SK-N-SH treated with all-trans-retinoic acid at 6 μM for 48 hours (cell line): ENCODE data around the gene ERN1.
A peak's percentile ranks its signal among the peaks of the same experiment; 100 is the strongest.

ENCODE experiments used
- ARNTL ChIP-seq: fragments of 450-650 bp; formaldehyde crosslinking; IDR thresholded peaks from 2 replicates; pipeline ENCODE4 v1.5.0; 2020; ENCODE audit warnings: low read depth, mild to moderate bottlenecking, moderate library complexity, borderline replicate concordance
- BACH2 ChIP-seq: fragments of 250-450 bp; sonication (Bioruptor Pico); IDR thresholded peaks from 2 replicates; pipeline ENCODE4 v1.9.0; 2021; ENCODE audit warnings: mild to moderate bottlenecking, borderline replicate concordance
- CSDC2 ChIP-seq: fragments of 250-450 bp; sonication (Bioruptor Pico); IDR thresholded peaks from 2 replicates; pipeline ENCODE4 v1.5.0; 2020; ENCODE audit warnings: mild to moderate bottlenecking, moderate library complexity
- CSRNP3 ChIP-seq: fragments of 250-450 bp; sonication (Bioruptor Pico); IDR thresholded peaks from 2 replicates; pipeline ENCODE4 v1.5.1; 2021; ENCODE audit warnings: mild to moderate bottlenecking, moderate library complexity
- ISL1 ChIP-seq: fragments of 250-450 bp; sonication (Bioruptor Pico); IDR thresholded peaks from 2 replicates; pipeline ENCODE4 v2.1.2; 2022; ENCODE audit warnings: mild to moderate bottlenecking, moderate library complexity
- POU6F1 ChIP-seq: fragments of 250-450 bp; sonication (Bioruptor Pico); IDR thresholded peaks from 2 replicates; pipeline ENCODE4 v1.8.0; 2021; ENCODE audit warnings: low read depth, mild to moderate bottlenecking, moderate library complexity, borderline replicate concordance
- RARB ChIP-seq: fragments of 250-450 bp; sonication (Bioruptor Pico); IDR thresholded peaks from 2 replicates; pipeline ENCODE4 v1.8.0; 2021; ENCODE audit warnings: mild to moderate bottlenecking, moderate library complexity
- TSHZ2 ChIP-seq: fragments of 250-450 bp; sonication (Bioruptor Pico); IDR thresholded peaks from 2 replicates; pipeline ENCODE4 v1.5.0; 2020; ENCODE audit warnings: mild to moderate bottlenecking, moderate library complexity
- ZFP3 ChIP-seq: fragments of 250-450 bp; sonication (Bioruptor Pico); IDR thresholded peaks from 2 replicates; pipeline ENCODE4 v1.5.0; 2020; ENCODE audit warnings: mild to moderate bottlenecking, moderate library complexity
- ZFP30 ChIP-seq: fragments of 450-650 bp; formaldehyde crosslinking; IDR thresholded peaks from 2 replicates; pipeline ENCODE4 v1.5.0; 2022; ENCODE audit warnings: mild to moderate bottlenecking, moderate library complexity
- TF ChIP-seq, protein P1 (sequence below): fragments of 250-450 bp; sonication (Bioruptor Pico); IDR thresholded peaks from 2 replicates; pipeline ENCODE4 v1.8.0; 2020; ENCODE audit warnings: mild to moderate bottlenecking, moderate library complexity, borderline replicate concordance
- TF ChIP-seq, protein P2 (sequence below): fragments of 250-450 bp; sonication (Bioruptor Pico); IDR thresholded peaks from 2 replicates; pipeline ENCODE4 v1.5.1; 2020; ENCODE audit warnings: low read depth, mild to moderate bottlenecking, moderate library complexity

DNA sequence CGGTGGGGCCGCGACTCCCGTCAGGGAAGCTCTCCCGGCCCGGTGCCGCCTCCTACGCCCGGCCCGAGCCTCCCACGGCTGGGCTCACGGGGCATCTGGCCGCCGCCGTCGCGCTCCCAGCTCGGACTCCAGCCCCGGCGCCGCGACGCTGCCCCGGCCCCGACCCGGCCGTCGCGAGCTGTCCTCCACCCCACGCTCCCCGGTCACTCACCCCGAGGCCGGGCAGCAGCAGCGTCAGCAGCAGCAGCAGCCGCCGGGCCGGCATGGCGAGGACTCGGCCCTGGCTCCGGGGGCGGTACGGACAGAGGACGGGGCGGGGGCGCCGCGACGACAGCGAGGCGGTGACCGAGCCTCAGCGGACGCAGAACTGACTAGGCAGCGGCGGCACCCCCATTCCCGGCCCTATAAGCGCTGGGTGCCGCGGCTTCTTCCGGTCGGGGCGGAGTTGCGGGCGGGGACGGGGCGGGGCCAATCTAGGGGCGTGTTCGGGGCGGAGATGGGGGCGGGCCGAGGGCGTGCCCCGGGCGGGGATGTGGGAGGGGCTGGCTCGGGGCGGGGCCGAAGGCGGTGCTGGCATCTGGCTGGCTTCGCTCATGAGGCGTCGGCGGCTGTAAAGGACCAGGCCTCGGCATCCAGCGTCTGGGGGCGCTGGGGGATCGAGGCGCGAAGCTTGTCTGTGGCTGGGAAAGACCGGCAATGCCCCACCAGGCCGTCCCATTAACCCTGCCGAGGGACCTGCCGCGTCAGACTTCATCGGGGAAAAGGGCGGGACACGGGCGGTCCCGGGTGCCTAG is at the start of gene ERN1:
- TF ChIP-seq CSRNP3 (no peak), TSHZ2 (no peak), ZFP3 (CRISPR knock-in tag) (peak; percentile 69; the same call in 1 of the 2 replicates), POU6F1 (CRISPR knock-in tag) (no peak), ISL1 (CRISPR knock-in tag) (no peak), RARB (CRISPR knock-in tag) (no peak), BACH2 (CRISPR knock-in tag) (no peak), ARNTL (CRISPR knock-in tag) (no peak), CSDC2 (CRISPR knock-in tag) (0 out of 2 replicates have a peak, but pooled peaks have one; percentile 36), ZFP30 (CRISPR knock-in tag) (no peak)
- TF ChIP-seq, protein P1, sequence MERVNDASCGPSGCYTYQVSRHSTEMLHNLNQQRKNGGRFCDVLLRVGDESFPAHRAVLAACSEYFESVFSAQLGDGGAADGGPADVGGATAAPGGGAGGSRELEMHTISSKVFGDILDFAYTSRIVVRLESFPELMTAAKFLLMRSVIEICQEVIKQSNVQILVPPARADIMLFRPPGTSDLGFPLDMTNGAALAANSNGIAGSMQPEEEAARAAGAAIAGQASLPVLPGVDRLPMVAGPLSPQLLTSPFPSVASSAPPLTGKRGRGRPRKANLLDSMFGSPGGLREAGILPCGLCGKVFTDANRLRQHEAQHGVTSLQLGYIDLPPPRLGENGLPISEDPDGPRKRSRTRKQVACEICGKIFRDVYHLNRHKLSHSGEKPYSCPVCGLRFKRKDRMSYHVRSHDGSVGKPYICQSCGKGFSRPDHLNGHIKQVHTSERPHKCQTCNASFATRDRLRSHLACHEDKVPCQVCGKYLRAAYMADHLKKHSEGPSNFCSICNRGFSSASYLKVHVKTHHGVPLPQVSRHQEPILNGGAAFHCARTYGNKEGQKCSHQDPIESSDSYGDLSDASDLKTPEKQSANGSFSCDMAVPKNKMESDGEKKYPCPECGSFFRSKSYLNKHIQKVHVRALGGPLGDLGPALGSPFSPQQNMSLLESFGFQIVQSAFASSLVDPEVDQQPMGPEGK (CRISPR knock-in tag): no peak
- TF ChIP-seq, protein P2, sequence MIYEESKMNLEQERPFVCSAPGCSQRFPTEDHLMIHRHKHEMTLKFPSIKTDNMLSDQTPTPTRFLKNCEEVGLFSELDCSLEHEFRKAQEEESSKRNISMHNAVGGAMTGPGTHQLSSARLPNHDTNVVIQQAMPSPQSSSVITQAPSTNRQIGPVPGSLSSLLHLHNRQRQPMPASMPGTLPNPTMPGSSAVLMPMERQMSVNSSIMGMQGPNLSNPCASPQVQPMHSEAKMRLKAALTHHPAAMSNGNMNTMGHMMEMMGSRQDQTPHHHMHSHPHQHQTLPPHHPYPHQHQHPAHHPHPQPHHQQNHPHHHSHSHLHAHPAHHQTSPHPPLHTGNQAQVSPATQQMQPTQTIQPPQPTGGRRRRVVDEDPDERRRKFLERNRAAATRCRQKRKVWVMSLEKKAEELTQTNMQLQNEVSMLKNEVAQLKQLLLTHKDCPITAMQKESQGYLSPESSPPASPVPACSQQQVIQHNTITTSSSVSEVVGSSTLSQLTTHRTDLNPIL (CRISPR knock-in tag): no peak
